Osteocyte (in vitro differentiated cells): Measurements from ENCODE around the gene WWP2. TPM values are rescaled to one million over a fixed set of nuclear protein-coding genes. Genes with fewer than 3 reads are reported as not detected.
"Not testable (repeated sequence)": the region's sequence is repeated elsewhere in the genome, so short reads cannot be mapped to it uniquely, and the experiment has no call there.

ENCODE experiments used
- DNase-seq: peaks from one replicate; pipeline ENCODE4 v3.0.0; 2021; ENCODE audit warnings: mixed read lengths; ENCODE audit not compliant: unreplicated experiment; ENCODE audit errors: extremely low spot score
- H3K27ac Mint-ChIP-seq: one replicate; pipeline ENCODE4 v1.8.0; 2021; ENCODE audit warnings: mild to moderate bottlenecking, mixed read lengths; ENCODE audit not compliant: unreplicated experiment
- H3K27me3 Mint-ChIP-seq: one replicate; pipeline ENCODE4 v1.8.0; 2021; ENCODE audit warnings: mixed read lengths; ENCODE audit not compliant: unreplicated experiment
- H3K36me3 Mint-ChIP-seq: one replicate; pipeline ENCODE4 v1.8.0; 2021; ENCODE audit warnings: mixed read lengths; ENCODE audit not compliant: unreplicated experiment
- H3K4me1 Mint-ChIP-seq: one replicate; pipeline ENCODE4 v1.8.0; 2021; ENCODE audit warnings: mixed read lengths; ENCODE audit not compliant: unreplicated experiment
- H3K4me3 Mint-ChIP-seq: one replicate; pipeline ENCODE4 v1.8.0; 2021; ENCODE audit warnings: mild to moderate bottlenecking, moderate library complexity, mixed read lengths; ENCODE audit not compliant: unreplicated experiment
- H3K9me3 Mint-ChIP-seq: one replicate; pipeline ENCODE4 v1.8.0; 2021; ENCODE audit warnings: mixed read lengths; ENCODE audit not compliant: unreplicated experiment
- total RNA-seq: library from RNA; stranded (reverse); gene quantifications from 2 replicates; pipeline ENCODE4 v1.2.1, GENCODE V29; 2021
- TF ChIP-seq, protein P1 (sequence below): fragments of 200-600 bp; sonication (generic); IDR thresholded peaks from 2 replicates; pipeline ENCODE4 v1.5.0; 2021; ENCODE audit warnings: antibody characterized with exemption, mild to moderate bottlenecking, moderate library complexity

Gene WWP2
- total RNA-seq, 1 donor from 2014 or later, result 36.2 TPM

DNA sequence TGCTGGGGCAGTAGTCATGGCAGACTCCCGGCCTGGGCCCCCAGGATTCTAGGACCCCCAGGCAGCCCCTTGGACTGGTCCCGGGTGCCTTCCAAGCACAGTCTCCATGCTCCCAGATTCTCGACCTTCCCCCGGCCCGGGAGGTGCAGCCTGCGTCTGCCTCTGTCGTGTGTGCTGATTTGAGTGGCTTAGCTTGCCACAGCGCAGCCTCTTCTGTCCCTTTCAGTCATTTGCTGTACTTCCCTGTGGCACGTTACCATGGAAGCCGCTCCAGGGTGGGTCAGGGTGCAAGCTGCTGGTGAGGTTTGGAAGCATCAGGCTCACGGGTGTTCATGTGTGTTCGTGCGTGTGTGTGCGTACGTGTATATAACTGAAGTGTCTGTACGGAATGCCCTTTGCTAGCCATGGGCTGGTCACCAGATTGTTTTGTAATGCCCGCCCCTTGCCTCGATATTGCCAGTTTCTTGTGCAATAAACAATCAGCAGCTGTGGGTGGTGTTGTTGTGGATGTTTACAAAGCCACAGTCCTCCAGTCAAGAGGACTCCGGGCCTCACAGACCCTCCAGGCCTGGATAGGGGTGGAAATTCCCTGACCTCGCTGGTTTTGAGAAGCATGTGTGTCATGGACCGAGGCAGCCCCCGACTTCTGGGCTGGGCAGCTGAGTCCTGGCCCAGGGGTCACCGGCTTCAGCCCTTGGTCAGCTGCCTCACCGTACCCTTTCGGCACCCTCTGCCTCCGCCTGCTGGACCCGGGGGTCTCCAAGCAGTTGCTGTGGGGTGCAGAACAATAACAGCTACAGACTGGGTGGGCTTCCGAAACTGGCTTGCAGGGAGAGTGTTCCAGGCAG lies 179.3 kb downstream of the WWP2 start:
- H3K4me3 Mint-ChIP-seq, result no peak overlapping the region
- no peaks in the 10 kb centered on the region for H3K9me3 Mint-ChIP-seq
- no peaks in the 10 kb centered on the region for H3K27me3 Mint-ChIP-seq
- H3K27ac Mint-ChIP-seq, result no peak overlapping the region
- peaks cover 18% of the 10 kb centered on the region for H3K36me3 Mint-ChIP-seq
- DNase-seq, result no peak
- peaks cover 8% of the 10 kb centered on the region for H3K4me1 Mint-ChIP-seq
- TF ChIP-seq, protein P1, sequence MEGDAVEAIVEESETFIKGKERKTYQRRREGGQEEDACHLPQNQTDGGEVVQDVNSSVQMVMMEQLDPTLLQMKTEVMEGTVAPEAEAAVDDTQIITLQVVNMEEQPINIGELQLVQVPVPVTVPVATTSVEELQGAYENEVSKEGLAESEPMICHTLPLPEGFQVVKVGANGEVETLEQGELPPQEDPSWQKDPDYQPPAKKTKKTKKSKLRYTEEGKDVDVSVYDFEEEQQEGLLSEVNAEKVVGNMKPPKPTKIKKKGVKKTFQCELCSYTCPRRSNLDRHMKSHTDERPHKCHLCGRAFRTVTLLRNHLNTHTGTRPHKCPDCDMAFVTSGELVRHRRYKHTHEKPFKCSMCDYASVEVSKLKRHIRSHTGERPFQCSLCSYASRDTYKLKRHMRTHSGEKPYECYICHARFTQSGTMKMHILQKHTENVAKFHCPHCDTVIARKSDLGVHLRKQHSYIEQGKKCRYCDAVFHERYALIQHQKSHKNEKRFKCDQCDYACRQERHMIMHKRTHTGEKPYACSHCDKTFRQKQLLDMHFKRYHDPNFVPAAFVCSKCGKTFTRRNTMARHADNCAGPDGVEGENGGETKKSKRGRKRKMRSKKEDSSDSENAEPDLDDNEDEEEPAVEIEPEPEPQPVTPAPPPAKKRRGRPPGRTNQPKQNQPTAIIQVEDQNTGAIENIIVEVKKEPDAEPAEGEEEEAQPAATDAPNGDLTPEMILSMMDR, result no peak

DNA sequence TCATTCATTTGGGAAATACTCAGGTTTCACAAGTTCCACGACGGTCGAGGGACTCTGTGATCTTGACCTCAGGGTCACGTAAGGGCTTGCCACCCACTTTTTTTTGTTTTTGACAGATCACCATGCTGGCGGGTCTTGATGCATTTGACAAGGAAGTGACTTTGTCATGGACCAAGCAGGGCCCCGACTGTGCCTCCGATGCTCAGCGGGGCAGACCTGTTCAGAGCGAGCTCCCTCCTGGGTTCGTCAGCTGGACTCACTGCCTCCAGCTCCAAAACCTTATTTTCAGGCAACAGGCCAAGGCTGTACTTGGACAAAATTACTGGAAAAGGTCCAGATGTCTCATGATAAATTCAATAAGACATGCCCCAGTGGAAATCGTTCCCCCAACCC lies 180.0 kb downstream of the WWP2 start:
- peaks cover 14% of the 10 kb centered on the region for H3K36me3 Mint-ChIP-seq
- no peaks in the 10 kb centered on the region for H3K27me3 Mint-ChIP-seq
- TF ChIP-seq, protein P1, result no peak
- H3K27ac Mint-ChIP-seq, result no peak overlapping the region
- peaks cover 8% of the 10 kb centered on the region for H3K4me1 Mint-ChIP-seq
- no peak for DNase-seq
- H3K9me3 Mint-ChIP-seq, result no peaks in the 10 kb centered on the region
- H3K4me3 Mint-ChIP-seq, result no peak overlapping the region

DNA sequence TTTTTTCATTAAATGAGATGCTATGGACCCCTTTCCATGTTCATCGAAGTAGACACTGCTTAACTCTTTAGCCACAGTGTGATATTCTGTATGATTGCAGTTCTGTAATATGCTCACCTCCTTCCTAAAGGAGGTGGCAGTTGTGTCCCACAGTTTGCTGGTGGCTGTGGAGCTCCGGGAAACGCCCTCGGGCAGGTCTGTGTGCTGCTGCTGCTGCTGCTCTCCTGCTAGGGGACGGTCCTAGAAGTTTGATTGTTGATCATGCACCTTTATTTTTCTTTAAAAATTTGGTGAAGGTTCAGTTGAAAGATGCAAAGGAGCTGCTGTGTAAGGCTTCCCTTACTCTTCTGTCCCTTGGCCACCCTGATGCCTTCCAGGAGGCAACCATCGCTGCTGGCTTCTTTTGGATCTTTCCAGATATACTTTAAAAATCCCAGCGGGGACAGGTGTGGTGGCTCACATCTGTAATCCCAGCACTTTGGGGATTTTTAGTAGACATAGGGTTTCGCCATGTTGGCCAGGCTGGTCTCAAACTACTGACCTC lies 180.6 kb downstream of the WWP2 start:
- Mint-ChIP-seq H3K27me3 (no peaks in the 10 kb centered on the region), H3K4me3 (no peak overlapping the region), H3K36me3 (peaks cover 8% of the 10 kb centered on the region), H3K9me3 (no peaks in the 10 kb centered on the region), H3K27ac (no peak overlapping the region), H3K4me1 (peaks cover 8% of the 10 kb centered on the region)
- DNase-seq, result no peak
- TF ChIP-seq, protein P1, result no peak

DNA sequence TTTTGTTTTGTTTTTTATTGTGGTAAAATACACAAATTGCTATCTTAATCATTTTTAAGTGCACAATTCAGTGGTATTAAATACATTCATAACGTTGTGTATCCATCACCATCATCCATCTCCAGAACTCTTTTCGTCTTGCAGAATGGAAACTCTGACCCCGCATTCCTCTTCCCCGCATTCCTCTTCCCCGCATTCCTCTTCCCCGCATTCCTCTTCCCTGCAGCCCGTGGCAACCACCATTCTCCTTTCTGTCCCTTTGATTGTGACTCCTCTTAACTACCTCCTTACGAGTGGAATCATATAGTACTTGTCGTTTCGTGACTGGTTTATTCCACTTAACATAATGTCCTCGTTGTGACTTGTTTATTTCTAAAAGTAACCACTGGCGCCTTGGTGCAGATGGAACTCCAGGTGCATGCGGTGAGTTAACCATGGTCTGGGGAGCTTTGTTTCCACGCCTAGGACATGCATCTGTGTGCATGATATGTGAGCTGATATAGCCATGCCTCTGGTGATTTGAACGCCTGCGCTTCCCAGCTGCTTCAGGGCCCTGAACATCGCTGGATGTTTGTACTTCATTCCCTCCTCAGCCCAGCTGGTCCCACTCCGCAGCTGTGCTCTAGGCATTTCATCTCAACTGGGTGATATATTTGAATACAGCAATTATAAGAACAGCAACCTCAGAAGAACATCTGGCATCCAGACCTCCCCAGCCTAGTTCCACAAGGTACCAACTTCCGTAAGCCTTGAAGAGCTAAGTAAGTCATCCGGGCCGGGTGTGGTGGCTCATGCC lies 181.3 kb downstream of the WWP2 start:
- H3K9me3 Mint-ChIP-seq, H3K4me1 Mint-ChIP-seq, DNase-seq, H3K27ac Mint-ChIP-seq, H3K4me3 Mint-ChIP-seq, H3K27me3 Mint-ChIP-seq, H3K36me3 Mint-ChIP-seq: not testable (repeated sequence)

DNA sequence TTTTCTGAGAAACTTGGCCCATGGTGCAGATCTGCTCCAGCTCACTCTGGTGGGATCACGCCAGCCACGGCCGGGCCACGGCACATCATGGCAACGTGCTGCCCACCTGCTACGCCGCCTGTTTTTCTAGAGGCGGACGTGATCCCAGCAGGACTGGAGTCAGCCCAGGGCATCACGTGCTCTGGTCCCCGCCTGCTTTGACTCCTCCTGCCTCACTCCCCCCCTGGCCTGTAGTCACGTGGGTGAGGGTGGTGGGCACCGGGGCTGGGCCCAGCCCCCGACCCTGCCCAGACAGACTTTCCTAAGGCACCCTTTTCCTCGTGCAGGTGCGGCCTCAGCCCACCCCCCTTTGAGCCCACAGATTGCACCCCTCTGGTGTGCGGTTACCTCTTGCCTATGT lies 188.3 kb downstream of the WWP2 start:
- not testable (repeated sequence) for H3K27ac Mint-ChIP-seq, H3K9me3 Mint-ChIP-seq, H3K4me3 Mint-ChIP-seq, H3K36me3 Mint-ChIP-seq, H3K27me3 Mint-ChIP-seq, H3K4me1 Mint-ChIP-seq, DNase-seq

DNA sequence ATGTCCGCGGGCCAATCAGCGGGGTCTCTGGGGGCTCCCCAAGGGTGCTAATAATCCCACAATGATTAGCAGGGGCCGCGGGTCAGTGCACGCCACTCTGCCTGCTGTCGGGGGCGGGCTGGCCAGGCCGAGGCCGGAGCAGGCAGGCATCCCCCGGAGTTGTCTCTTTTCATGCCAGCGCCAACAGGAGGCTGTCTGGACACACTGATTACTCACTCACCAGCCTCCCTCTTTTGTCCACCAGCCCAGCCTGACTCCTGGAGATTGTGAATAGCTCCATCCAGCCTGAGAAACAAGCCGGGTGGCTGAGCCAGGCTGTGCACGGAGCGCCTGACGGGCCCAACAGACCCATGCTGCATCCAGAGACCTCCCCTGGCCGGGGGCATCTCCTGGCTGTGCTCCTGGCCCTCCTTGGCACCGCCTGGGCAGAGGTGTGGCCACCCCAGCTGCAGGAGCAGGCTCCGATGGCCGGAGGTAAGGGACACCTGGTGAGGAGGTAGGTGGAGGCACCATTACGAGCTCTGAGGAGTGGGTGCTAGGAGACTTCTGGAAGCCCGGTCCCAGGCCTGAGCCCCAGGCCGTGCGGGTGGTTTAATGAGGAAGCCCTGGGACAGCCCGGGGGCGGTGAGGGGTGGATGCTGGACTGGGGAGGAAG lies 189.0 kb downstream of the WWP2 start, which contains the start of gene CLEC18A:
Gene CLEC18A (plus strand): TSS at position 318 of the 655 bp plus-strand sequence. CDS start 33 bp downstream, at position 351.
- H3K27me3 Mint-ChIP-seq, result not testable (repeated sequence)

DNA sequence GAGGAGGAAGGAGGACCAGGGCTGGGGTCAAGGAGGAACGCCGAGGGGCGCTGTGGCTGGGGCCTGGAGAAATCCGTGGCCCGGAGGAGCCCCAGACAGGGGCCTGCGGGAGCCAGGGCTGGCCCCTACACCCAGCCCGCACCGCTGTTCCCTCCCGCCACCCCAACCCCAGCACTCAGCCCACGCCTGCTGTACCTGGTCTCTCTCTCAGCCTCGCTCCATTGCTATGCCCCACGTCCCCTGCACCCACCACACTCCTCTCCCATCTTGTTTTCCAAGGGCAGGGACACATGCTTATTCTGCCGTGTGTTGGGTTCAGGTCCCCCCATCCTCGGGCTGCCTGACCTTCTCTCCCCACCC lies 189.5 kb downstream of the WWP2 start:
- not testable (repeated sequence) for H3K9me3 Mint-ChIP-seq, H3K27me3 Mint-ChIP-seq, H3K27ac Mint-ChIP-seq

More for the DNA sequence above, 189.0 kb downstream of the WWP2 start, which contains the start of gene CLEC18A:
- not testable (repeated sequence) for H3K27ac Mint-ChIP-seq, H3K4me3 Mint-ChIP-seq, H3K9me3 Mint-ChIP-seq, H3K36me3 Mint-ChIP-seq, H3K4me1 Mint-ChIP-seq, DNase-seq

DNA sequence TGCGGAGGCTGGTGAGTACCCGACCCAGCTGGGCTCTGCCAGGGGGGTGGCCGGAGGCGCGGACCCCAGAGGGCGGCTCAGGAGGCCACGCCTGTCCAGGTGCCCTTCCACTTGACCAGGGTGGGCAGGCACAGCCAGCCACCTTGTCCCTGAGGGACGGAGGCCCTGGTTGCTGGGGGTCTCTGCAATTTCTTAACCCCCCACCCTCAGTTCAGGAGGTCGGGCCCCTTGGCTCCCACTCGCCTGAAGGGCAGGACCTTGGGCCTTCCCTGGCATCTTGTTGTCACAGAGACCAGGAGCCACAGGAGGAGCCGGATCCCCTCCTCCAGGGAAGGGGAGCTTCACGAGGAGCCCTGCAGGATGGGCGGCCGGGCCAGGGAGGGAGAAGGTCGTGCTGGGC lies 190.0 kb downstream of the WWP2 start:
- H3K27me3 Mint-ChIP-seq, H3K4me1 Mint-ChIP-seq, H3K9me3 Mint-ChIP-seq, H3K4me3 Mint-ChIP-seq, H3K27ac Mint-ChIP-seq, H3K36me3 Mint-ChIP-seq: not testable (repeated sequence)
- peak; percentile 80 for DNase-seq

More for the DNA sequence above, 189.5 kb downstream of the WWP2 start:
- H3K4me3 Mint-ChIP-seq, H3K4me1 Mint-ChIP-seq, DNase-seq, H3K36me3 Mint-ChIP-seq: not testable (repeated sequence)
